Neural progenitor cell (in vitro differentiated cells): ENCODE data around the gene EIPR1. TPM values are rescaled to one million over a fixed set of nuclear protein-coding genes. Genes with fewer than 3 reads are reported as not detected.
A peak's percentile ranks its signal among the peaks of the same experiment; 100 is the strongest.

Experiments used
- DNase-seq: peaks from one replicate; pipeline ENCODE4 v3.0.0-alpha.2; 2016; ENCODE audit warnings: low spot score
- H2AFZ ChIP-seq: fragments of 200-600 bp; sonication (generic); replicated peaks from 2 replicates; pipeline ENCODE4 v1.6.1; 2016; ENCODE audit warnings: antibody characterized with exemption
- H3F3A ChIP-seq: fragments of 200-600 bp; sonication (generic); 2 replicates; pipeline ENCODE4 v1.6.1; 2016; ENCODE audit warnings: antibody characterized with exemption, low read depth
- H3K27ac ChIP-seq: fragments of 200-600 bp; sonication (generic); 2 replicates; pipeline ENCODE4 v1.5.1; 2016; ENCODE audit warnings: mild to moderate bottlenecking
- H3K27me3 ChIP-seq: fragments of 200-600 bp; sonication (generic); 2 replicates; pipeline ENCODE4 v1.6.1; 2016; ENCODE audit warnings: mild to moderate bottlenecking, moderate library complexity
- H3K36me3 ChIP-seq: fragments of 200-600 bp; sonication (generic); 2 replicates; pipeline ENCODE4 v1.5.1; 2016
- H3K4me1 ChIP-seq: fragments of 200-600 bp; sonication (generic); 2 replicates; pipeline ENCODE4 v1.6.1; 2016; ENCODE audit warnings: mixed run types
- H3K4me2 ChIP-seq: fragments of 200-600 bp; sonication (generic); 2 replicates; pipeline ENCODE4 v1.6.1; 2016
- H3K4me3 ChIP-seq: fragments of 200-600 bp; sonication (generic); 2 replicates; pipeline ENCODE4 v1.5.1; 2016
- H3K79me2 ChIP-seq: fragments of 200-600 bp; sonication (generic); 2 replicates; pipeline ENCODE4 v1.6.1; 2016; ENCODE audit warnings: low read depth
- H3K9ac ChIP-seq: fragments of 200-600 bp; sonication (generic); 2 replicates; pipeline ENCODE4 v1.6.1; 2016
- H3K9me3 ChIP-seq: fragments of 200-600 bp; sonication (generic); 2 replicates; pipeline ENCODE4 v1.5.1; 2016; ENCODE audit warnings: low read depth
- H4K20me1 ChIP-seq: fragments of 200-600 bp; sonication (generic); 2 replicates; pipeline ENCODE4 v1.6.1; 2016; ENCODE audit warnings: low read depth
- H3K27ac Mint-ChIP-seq: 3 replicates; pipeline ENCODE4 v1.8.0; 2021; ENCODE audit warnings: mixed read lengths
- H3K27me3 Mint-ChIP-seq: 2 replicates; pipeline ENCODE4 v1.8.0; 2022; ENCODE audit warnings: low read depth, mild to moderate bottlenecking, inconsistent platforms, moderate library complexity, mixed read lengths; ENCODE audit not compliant: insufficient read depth
- H3K36me3 Mint-ChIP-seq: 3 replicates; pipeline ENCODE4 v1.8.0; 2021; ENCODE audit warnings: mixed read lengths
- H3K4me1 Mint-ChIP-seq: 3 replicates; pipeline ENCODE4 v1.8.0; 2021; ENCODE audit warnings: mixed read lengths
- H3K4me3 Mint-ChIP-seq: 3 replicates; pipeline ENCODE4 v1.8.0; 2021; ENCODE audit warnings: mild to moderate bottlenecking, moderate library complexity, mixed read lengths
- H3K9me3 Mint-ChIP-seq: 3 replicates; pipeline ENCODE4 v1.8.0; 2020; ENCODE audit warnings: mixed read lengths
- EZH2 ChIP-seq: fragments of 200-600 bp; sonication (generic); IDR thresholded peaks from 2 replicates; pipeline ENCODE4 v1.6.1; 2017; ENCODE audit warnings: antibody characterized with exemption, mild to moderate bottlenecking, moderate library complexity
- EZH2phosphoT487 ChIP-seq: fragments of 200-600 bp; sonication (generic); IDR thresholded peaks from 2 replicates; pipeline ENCODE4 v1.6.1; 2017; ENCODE audit warnings: antibody characterized with exemption
- total RNA-seq: library from RNA; depleted of rRNA; stranded (reverse); fragments of >200 nt; gene quantifications from 2 replicates; pipeline ENCODE4 v1.2.3, GENCODE V29; 2015; ENCODE audit warnings: low replicate concordance
- TF ChIP-seq, protein P1 (sequence below): fragments of 200-600 bp; sonication (generic); IDR thresholded peaks from 2 replicates; pipeline ENCODE4 v1.5.1; 2017; ENCODE audit warnings: antibody characterized with exemption, mild to moderate bottlenecking

EIPR1 gene
- total RNA-seq, 1 donor from 2014 or later = 57.1 TPM

DNA sequence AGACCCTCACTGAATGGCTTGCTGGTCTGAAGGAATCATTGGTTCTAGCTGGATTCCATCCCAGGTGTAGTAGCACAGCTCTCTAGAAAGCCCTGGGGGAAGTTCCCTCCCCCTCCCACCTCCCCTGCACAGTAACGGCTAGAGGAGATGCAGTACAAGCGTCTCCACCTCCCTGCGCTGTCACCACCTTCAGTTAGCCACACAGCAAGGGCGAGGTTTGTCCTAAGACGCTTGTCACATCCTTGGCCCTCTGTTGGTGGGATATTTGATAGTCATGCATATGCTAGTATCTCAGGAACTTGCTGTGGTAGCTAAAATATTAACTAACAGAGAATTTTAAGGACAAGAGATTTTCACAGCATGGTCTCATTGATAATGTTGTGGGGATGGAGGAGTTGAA, 21.2 kb upstream of the EIPR1 start:
- Mint-ChIP-seq H3K27me3 (peaks cover 4% of the 10 kb centered on the region), H3K4me3 (peak overlapping the region; percentile 63), H3K4me1 (peaks cover 27% of the 10 kb centered on the region), H3K27ac (peak overlapping the region; percentile 46), H3K9me3 (peaks cover 34% of the 10 kb centered on the region), H3K36me3 (peaks cover 43% of the 10 kb centered on the region)
- Histone ChIP-seq H3K4me2 (peak overlapping the region; percentile 67), H3K79me2 (peaks cover 23% of the 10 kb centered on the region), H3K27me3 (no peaks in the 10 kb centered on the region), H3K4me1 (peaks cover 15% of the 10 kb centered on the region), H3K27ac (no peak overlapping the region), H3K9ac (no peak overlapping the region), H3F3A (peaks cover 14% of the 10 kb centered on the region), H2AFZ (no peak overlapping the region), H3K36me3 (peaks cover 26% of the 10 kb centered on the region), H3K9me3 (peaks cover 13% of the 10 kb centered on the region), H3K4me3 (no peak overlapping the region), H4K20me1 (peaks cover 28% of the 10 kb centered on the region)
- peak; percentile 20 for DNase-seq
- TF ChIP-seq, protein P1, sequence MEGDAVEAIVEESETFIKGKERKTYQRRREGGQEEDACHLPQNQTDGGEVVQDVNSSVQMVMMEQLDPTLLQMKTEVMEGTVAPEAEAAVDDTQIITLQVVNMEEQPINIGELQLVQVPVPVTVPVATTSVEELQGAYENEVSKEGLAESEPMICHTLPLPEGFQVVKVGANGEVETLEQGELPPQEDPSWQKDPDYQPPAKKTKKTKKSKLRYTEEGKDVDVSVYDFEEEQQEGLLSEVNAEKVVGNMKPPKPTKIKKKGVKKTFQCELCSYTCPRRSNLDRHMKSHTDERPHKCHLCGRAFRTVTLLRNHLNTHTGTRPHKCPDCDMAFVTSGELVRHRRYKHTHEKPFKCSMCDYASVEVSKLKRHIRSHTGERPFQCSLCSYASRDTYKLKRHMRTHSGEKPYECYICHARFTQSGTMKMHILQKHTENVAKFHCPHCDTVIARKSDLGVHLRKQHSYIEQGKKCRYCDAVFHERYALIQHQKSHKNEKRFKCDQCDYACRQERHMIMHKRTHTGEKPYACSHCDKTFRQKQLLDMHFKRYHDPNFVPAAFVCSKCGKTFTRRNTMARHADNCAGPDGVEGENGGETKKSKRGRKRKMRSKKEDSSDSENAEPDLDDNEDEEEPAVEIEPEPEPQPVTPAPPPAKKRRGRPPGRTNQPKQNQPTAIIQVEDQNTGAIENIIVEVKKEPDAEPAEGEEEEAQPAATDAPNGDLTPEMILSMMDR = peak; percentile 17
- TF ChIP-seq EZH2phosphoT487 = no peak
- no peak for TF ChIP-seq EZH2

- peaks cover 27% of the 10 kb centered on the region for H3K4me1 Mint-ChIP-seq
- H3K79me2 ChIP-seq = peaks cover 23% of the 10 kb centered on the region
Observed at GRCh38 chr2:3396920-3397559, 19.4 kb upstream of the EIPR1 start.

GRCh38 chr2:3392216-3392615, 14.6 kb upstream of the EIPR1 start:
- Histone ChIP-seq H4K20me1 (peaks cover 2% of the 10 kb centered on the region), H3K4me1 (no peaks in the 10 kb centered on the region), H3K27ac (no peak overlapping the region), H3K27me3 (no peaks in the 10 kb centered on the region), H3K79me2 (peaks cover 19% of the 10 kb centered on the region), H2AFZ (no peak overlapping the region), H3K36me3 (peaks cover 22% of the 10 kb centered on the region), H3K4me3 (no peak overlapping the region), H3K9ac (no peak overlapping the region), H3K4me2 (no peak overlapping the region), H3K9me3 (peaks cover 13% of the 10 kb centered on the region), H3F3A (no peaks in the 10 kb centered on the region)
- Mint-ChIP-seq H3K27me3 (peaks cover 4% of the 10 kb centered on the region), H3K4me3 (no peak overlapping the region), H3K9me3 (peaks cover 28% of the 10 kb centered on the region), H3K36me3 (peaks cover 61% of the 10 kb centered on the region), H3K27ac (no peak overlapping the region), H3K4me1 (no peaks in the 10 kb centered on the region)
- TF ChIP-seq EZH2phosphoT487 (no peak), EZH2 (no peak)
- TF ChIP-seq, protein P1 = no peak
- no peak for DNase-seq

More at GRCh38 chr2:3396920-3397559, 19.4 kb upstream of the EIPR1 start:
- no peak overlapping the region for H3K4me2 ChIP-seq
- H3K9ac ChIP-seq = no peak overlapping the region
- peaks cover 14% of the 10 kb centered on the region for H3F3A ChIP-seq
- Mint-ChIP-seq H3K27ac (no peak overlapping the region), H3K36me3 (peaks cover 55% of the 10 kb centered on the region), H3K27me3 (peaks cover 4% of the 10 kb centered on the region), H3K4me3 (no peak overlapping the region), H3K9me3 (peaks cover 35% of the 10 kb centered on the region)
- H3K9me3 ChIP-seq = peaks cover 13% of the 10 kb centered on the region
- H2AFZ ChIP-seq = no peak overlapping the region
- H3K4me1 ChIP-seq = peaks cover 15% of the 10 kb centered on the region
- no peak overlapping the region for H3K4me3 ChIP-seq
- TF ChIP-seq EZH2 (no peak), EZH2phosphoT487 (no peak)
- TF ChIP-seq, protein P1 = no peak
- no peak overlapping the region for H3K27ac ChIP-seq
- H4K20me1 ChIP-seq = peaks cover 28% of the 10 kb centered on the region
- DNase-seq = no peak
- H3K27me3 ChIP-seq = no peaks in the 10 kb centered on the region
- peaks cover 26% of the 10 kb centered on the region for H3K36me3 ChIP-seq
